Activated CD8-positive, alpha-beta memory T cell treated with anti-CD3 and anti-CD28 coated beads, Interleukin-2, amount 50 U/mL, for 24 hours (primary cell): ENCODE data around the gene OR52B2.
"Not testable (repeated sequence)": the region's sequence is repeated elsewhere in the genome, so short reads cannot be mapped to it uniquely, and the experiment has no call there.

Experiments used
- DNase-seq: peaks from one replicate; pipeline ENCODE4 v3.0.0-alpha.2; 2020; ENCODE audit errors: extremely low read depth

The OR52B2 gene

GRCh38 chr11:6152126-6152525, 18.0 kb downstream of the OR52B2 start:
- DNase-seq, result no peak

GRCh38 chr11:6151117-6151516, 19.0 kb downstream of the OR52B2 start:
- DNase-seq, result no peak

DNA sequence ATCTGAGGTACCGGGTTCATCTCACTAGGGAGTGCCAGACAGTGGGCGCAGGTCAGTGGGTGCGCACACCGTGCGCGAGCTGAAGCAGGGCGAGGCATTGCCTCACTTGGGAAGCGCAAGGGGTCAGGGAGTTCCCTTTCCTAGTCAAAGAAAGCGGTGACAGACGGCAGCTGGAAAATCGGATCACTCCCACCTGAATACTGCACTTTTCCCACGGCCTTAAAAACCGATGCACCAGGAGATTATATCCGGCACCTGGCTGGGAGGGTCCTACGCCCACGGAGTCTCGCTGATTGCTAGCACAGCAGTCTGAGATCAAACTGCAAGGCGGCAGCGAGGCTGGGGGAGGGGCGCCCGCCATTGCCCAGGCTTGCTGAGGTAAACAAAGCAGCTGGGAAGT, 26.4 kb downstream of the OR52B2 start:
- DNase-seq, result not testable (repeated sequence)

- no peak for DNase-seq
Measured at GRCh38 chr11:6142936-6143335, 27.2 kb downstream of the OR52B2 start.

GRCh38 chr11:6135936-6136335, 34.2 kb downstream of the OR52B2 start:
- DNase-seq, result not testable (repeated sequence)

DNA sequence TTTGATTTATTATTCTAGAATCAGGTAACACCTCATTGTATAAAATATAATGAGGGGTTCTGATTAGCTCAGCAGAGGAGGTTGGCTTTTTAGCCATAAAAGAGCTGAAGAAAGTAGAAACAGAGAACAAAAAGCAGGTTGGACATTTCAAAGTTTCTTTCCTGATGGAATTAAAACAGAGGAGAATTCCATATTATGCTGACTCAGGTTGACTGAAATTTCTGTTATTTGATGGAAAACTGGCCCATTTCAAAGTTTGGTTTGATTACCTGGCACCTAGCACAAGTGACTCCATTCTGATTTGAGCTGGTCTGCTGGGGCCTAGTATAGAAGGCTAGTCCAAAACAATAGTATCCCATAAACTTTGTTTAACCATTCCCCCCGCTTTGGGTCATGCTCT, 37.7 kb downstream of the OR52B2 start:
- DNase-seq, result no peak

GRCh38 chr11:6129635-6130034, 40.5 kb downstream of the OR52B2 start:
- no peak for DNase-seq

DNA sequence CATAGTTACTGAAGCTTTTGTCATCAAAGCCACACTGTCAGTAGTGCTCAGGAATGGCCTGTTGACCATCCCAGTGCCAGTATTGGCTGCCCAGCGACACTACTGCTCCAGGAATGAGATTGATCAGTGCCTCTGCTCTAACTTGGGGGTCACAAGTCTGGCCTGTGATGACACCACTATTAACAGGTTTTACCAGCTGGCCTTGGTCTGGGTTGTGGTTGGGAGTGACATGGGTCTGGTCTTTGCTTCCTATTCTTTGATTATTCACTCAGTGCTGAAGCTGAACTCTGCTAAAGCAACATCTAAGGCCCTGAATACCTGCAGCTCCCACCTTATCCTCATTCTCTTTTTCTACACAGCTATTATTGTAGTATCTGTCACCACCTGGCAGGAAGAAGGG, 41.1 kb downstream of the OR52B2 start:
- DNase-seq, result no peak

DNA sequence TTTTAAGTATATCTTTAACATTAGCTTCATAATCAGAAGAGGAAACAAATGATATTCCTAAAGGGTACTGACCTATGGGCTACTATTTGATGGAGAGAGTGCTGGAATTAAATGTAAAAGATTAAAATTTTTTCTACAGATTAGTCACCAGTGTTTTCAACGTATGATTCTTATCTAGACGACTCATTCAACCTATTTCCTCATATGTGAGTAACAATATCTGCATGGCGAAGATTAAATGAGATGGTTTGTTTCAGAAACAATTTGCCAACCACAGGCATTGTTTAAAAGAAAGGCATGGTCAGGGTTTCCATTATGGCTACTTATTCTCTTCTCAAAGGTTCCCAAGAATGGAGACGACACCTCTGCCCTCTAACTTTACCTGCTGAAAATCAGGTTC, 42.2 kb downstream of the OR52B2 start:
- no peak for DNase-seq

DNA sequence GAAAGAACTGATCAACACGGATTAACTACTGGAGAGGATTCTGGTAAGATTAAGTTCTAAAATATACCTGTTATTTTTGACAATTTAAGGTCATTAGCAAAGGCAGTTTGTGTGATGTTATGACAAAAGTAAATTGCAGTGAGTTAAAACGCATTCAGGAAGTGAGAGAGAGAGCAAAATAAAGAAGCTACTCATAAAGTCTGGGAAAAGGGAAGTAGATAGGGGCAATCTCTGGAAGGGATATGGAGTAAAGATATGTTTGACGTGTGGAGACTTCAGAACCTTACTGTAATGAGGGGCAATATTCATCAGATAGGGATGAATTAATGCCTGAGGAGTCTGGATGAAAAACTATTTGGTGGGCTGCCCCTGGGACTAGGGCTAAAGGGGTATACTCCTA, 45.9 kb downstream of the OR52B2 start:
- DNase-seq, result no peak
